Skeletal muscle tissue (tissue), 4 donors: ENCODE data around the gene CBLN2. TPM values are rescaled to one million over a fixed set of nuclear protein-coding genes. Genes with fewer than 3 reads are reported as not detected.

Source experiments
- H3K27ac ChIP-seq: one replicate; pipeline ENCODE4 v1.7.0; 2013; ENCODE audit warnings: mild to moderate bottlenecking, low read depth, low read length, inconsistent platforms
- H3K27me3 ChIP-seq, 3 donors: one replicate each; pipeline ENCODE4 v1.7.0; 2013; ENCODE audit warnings: low read length in 3 of 3; ENCODE audit not compliant: control insufficient read depth in 3 of 3, insufficient read depth in 3 of 3
- H3K36me3 ChIP-seq, 3 donors: one replicate each; pipeline ENCODE4 v1.7.0; 2013; ENCODE audit warnings: low read length in 3 of 3; ENCODE audit not compliant: control insufficient read depth in 3 of 3, insufficient read depth in 3 of 3
- H3K4me1 ChIP-seq, 3 donors: one replicate each; pipeline ENCODE4 v1.7.0; 2013; ENCODE audit warnings: low read length in 3 of 3, mild to moderate bottlenecking in 3 of 3; ENCODE audit not compliant: control insufficient read depth in 3 of 3, insufficient read depth in 3 of 3
- H3K4me3 ChIP-seq, 3 donors: one replicate each; pipeline ENCODE4 v1.7.0; 2013; ENCODE audit warnings: low read length in 3 of 3
- H3K9ac ChIP-seq, 3 donors: one replicate each; pipeline ENCODE4 v1.7.0; 2013; ENCODE audit warnings: low read length in 3 of 3, mild to moderate bottlenecking in 3 of 3, moderate library complexity in 2 of 3, low read depth in 1 of 3
- H3K9me3 ChIP-seq, 3 donors: one replicate each; pipeline ENCODE4 v1.7.0; 2013; ENCODE audit warnings: low read length in 3 of 3; ENCODE audit not compliant: control insufficient read depth in 3 of 3
- total RNA-seq: library from RNA; depleted of rRNA; stranded (reverse); fragments of >200 nt; gene quantifications from one replicate; pipeline ENCODE4 v1.2.3, GENCODE V29; 2014
- donor health status: Osteomylitis.

The CBLN2 gene
- 0.52 TPM for total RNA-seq

GRCh38 chr18:72544092-72544886 lies at the start of gene CBLN2:
CBLN2 (minus strand) TSS chr18:72544342; CDS start chr18:72542160, 2,182 bp downstream.
- Histone ChIP-seq H3K9ac (no peak within 1 kb of the TSS), H3K36me3 (no peaks in the 10 kb centered on the region), H3K27me3 (peaks cover 16 to 35% (median 18%) of the 10 kb centered on the region in 3 donors), H3K4me1 (no peaks in the 10 kb centered on the region), H3K4me3 (no peak within 1 kb of the TSS), H3K27ac (no peak within 1 kb of the TSS), H3K9me3 (no peaks in the 10 kb centered on the region)

- Histone ChIP-seq H3K27ac (no peak overlapping the region), H3K36me3 (no peaks in the 10 kb centered on the region), H3K9me3 (no peaks in the 10 kb centered on the region), H3K9ac (no peak overlapping the region), H3K27me3 (no peaks in the 10 kb centered on the region), H3K4me1 (no peaks in the 10 kb centered on the region), H3K4me3 (no peak overlapping the region)
Measured at GRCh38 chr18:72588360-72588759, 44.2 kb upstream of the CBLN2 start.

DNA sequence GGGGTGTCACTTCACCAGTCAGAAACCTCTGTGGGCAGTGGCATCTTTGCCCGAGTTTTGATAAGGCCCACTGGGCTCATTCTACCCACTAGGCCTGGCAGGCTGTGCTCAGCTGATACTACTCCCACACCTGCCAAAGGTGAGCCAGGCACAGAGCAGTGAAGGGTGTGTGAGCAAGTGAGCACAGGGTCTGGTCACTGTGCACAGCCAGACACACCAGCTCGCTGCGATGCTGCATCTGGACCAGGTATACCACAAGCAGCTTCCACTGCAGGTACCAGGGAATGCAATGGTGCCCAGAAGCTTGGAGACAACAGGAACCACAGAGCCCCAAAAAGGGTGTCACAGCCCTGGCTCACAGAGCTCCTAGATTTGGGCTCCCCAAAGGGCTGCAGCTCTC lies 40.6 kb upstream of the CBLN2 start:
- Histone ChIP-seq H3K4me1 (no peaks in the 10 kb centered on the region), H3K27ac (no peak overlapping the region), H3K9me3 (no peaks in the 10 kb centered on the region), H3K4me3 (no peak overlapping the region), H3K36me3 (no peaks in the 10 kb centered on the region), H3K27me3 (no peaks in the 10 kb centered on the region), H3K9ac (no peak overlapping the region)

GRCh38 chr18:72581976-72582375 lies 37.8 kb upstream of the CBLN2 start:
- Histone ChIP-seq H3K9ac (no peak overlapping the region), H3K4me1 (no peaks in the 10 kb centered on the region), H3K27me3 (no peaks in the 10 kb centered on the region), H3K36me3 (no peaks in the 10 kb centered on the region), H3K4me3 (no peak overlapping the region), H3K9me3 (no peaks in the 10 kb centered on the region), H3K27ac (no peak overlapping the region)

- no peak overlapping the region for H3K4me3 ChIP-seq
- H3K36me3 ChIP-seq = no peaks in the 10 kb centered on the region
- no peaks in the 10 kb centered on the region for H3K9me3 ChIP-seq
- H3K4me1 ChIP-seq = no peaks in the 10 kb centered on the region
- no peak overlapping the region for H3K9ac ChIP-seq
- no peak overlapping the region for H3K27ac ChIP-seq
- H3K27me3 ChIP-seq = no peaks in the 10 kb centered on the region
Measured at GRCh38 chr18:72572896-72573295, 28.8 kb upstream of the CBLN2 start.

DNA sequence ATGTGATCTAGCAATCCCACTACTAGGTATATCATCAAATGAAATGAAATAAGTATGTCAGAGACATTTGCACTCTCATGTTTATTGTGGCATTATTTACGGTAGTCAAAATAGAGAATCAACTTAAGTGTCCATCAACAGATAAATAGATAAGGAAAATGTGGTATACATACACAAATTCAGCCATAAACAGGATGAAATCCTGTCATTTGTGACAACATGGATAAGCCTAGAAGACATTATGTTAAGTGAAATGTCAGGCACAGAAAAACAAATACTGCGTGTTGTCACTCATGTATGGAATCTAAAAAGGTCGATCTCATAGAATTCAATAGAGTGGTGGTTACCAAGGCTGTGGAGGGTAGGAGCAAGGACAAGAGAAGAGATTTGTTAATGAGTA lies 22.1 kb upstream of the CBLN2 start:
- no peak overlapping the region for H3K27ac ChIP-seq
- H3K36me3 ChIP-seq = no peaks in the 10 kb centered on the region
- no peaks in the 10 kb centered on the region for H3K27me3 ChIP-seq

DNA sequence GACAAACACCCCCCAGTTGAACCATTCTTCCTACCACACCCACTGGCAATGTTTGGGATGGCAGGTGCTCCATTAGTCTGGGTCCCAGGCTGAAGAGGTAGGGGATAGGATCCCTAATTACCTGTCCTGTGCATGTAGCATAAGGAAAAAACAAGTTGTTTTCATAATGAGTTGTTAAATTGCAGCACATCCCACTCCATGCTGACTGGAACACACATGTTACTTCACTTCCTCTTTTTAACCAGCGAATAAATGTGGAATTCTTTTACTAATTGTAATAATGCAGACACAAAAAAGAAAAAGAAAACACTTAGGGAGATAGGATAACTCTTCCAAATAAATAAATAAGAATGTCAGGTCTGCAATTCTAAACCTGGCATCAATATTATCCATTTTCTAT lies 11.8 kb upstream of the CBLN2 start:
- Histone ChIP-seq H3K27me3 (no peaks in the 10 kb centered on the region), H3K27ac (no peak overlapping the region), H3K9me3 (no peaks in the 10 kb centered on the region), H3K4me3 (no peak overlapping the region), H3K36me3 (no peaks in the 10 kb centered on the region), H3K4me1 (no peaks in the 10 kb centered on the region), H3K9ac (no peak overlapping the region)

More for the DNA sequence above, 22.1 kb upstream of the CBLN2 start:
- H3K4me3 ChIP-seq = no peak overlapping the region
- H3K9me3 ChIP-seq = peaks cover 0 to 4% (median 0%) of the 10 kb centered on the region in 3 donors
- H3K4me1 ChIP-seq = no peaks in the 10 kb centered on the region
- H3K9ac ChIP-seq = no peak overlapping the region

DNA sequence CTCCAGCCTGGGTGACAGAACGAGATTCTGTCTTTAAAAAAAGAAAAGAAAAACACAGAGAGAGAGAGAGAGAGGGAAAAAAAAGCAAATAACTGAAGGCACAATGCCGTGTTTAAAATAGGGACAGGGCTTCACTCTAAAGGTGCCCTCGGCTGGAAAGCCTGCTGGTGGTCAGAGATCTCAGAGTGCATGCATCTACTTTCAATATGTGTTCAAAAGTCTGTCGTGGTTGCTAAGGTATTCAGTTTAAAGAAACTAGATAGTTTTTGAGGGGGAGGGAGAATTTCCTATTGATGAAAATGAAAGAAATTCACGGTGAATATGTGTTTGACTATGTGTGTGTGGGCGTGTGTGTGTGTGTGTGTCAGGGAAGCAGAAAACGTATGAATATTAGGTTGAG lies 11.0 kb upstream of the CBLN2 start:
- no peaks in the 10 kb centered on the region for H3K27me3 ChIP-seq
- no peak overlapping the region for H3K27ac ChIP-seq
- H3K9me3 ChIP-seq = no peaks in the 10 kb centered on the region
- H3K4me1 ChIP-seq = no peaks in the 10 kb centered on the region
- H3K9ac ChIP-seq = no peak overlapping the region
- H3K36me3 ChIP-seq = no peaks in the 10 kb centered on the region
- H3K4me3 ChIP-seq = no peak overlapping the region

- no peak overlapping the region for H3K4me3 ChIP-seq
- H3K27me3 ChIP-seq = peaks cover 16 to 35% (median 18%) of the 10 kb centered on the region in 3 donors
- no peaks in the 10 kb centered on the region for H3K36me3 ChIP-seq
- H3K9me3 ChIP-seq = no peaks in the 10 kb centered on the region
- no peaks in the 10 kb centered on the region for H3K4me1 ChIP-seq
- no peak overlapping the region for H3K27ac ChIP-seq
- H3K9ac ChIP-seq = no peak overlapping the region
Measured at GRCh38 chr18:72543357-72544055, 636 bp downstream of the CBLN2 start.

DNA sequence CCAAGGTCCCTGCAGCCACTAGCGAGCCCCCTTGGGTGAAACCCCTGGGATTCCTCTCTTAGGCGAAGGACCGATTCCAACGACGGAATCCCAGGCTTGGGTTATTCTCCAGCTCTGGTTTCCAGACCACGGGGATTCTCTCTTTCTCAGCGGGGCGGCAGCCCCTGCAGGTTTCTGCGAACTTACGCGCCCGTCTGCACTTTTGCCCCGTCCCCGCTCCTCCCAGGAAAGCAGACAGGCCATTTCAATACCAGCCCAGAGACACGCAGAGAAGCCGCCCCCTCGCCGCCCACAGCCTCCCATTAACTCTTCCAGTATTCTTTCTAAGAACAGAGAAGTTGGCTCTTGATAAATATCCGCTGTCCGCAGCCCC lies 1.2 kb downstream of the CBLN2 start:
- Histone ChIP-seq H3K9me3 (no peaks in the 10 kb centered on the region), H3K27me3 (peaks cover 16 to 39% (median 18%) of the 10 kb centered on the region in 3 donors), H3K4me1 (no peaks in the 10 kb centered on the region), H3K9ac (no peak overlapping the region), H3K27ac (no peak overlapping the region), H3K4me3 (no peak overlapping the region), H3K36me3 (no peaks in the 10 kb centered on the region)
